Esophagus (tissue), 2 donors: ENCODE measurements around the gene IGFALS. TPM values are rescaled to one million over a fixed set of nuclear protein-coding genes. Genes with fewer than 3 reads are reported as not detected.

ENCODE experiments used
- H3K27ac ChIP-seq, 2 donors: one replicate each; pipeline ENCODE4 v1.5.1; 2013; ENCODE audit warnings: low read depth in 2 of 2, mild to moderate bottlenecking in 2 of 2, inconsistent platforms in 1 of 2, low read length in 1 of 2, moderate library complexity in 1 of 2
- H3K27me3 ChIP-seq, 2 donors: one replicate each; pipeline ENCODE4 v1.6.1; 2013; ENCODE audit warnings: low read length in 2 of 2, control low read depth in 1 of 2, mild to moderate bottlenecking in 1 of 2; ENCODE audit not compliant: insufficient read depth in 2 of 2, control insufficient read depth in 1 of 2
- H3K36me3 ChIP-seq, 2 donors: one replicate each; pipeline ENCODE4 v1.6.1; 2013; ENCODE audit warnings: low read length in 1 of 2; ENCODE audit not compliant: control insufficient read depth in 2 of 2, insufficient read depth in 2 of 2
- H3K4me1 ChIP-seq, 2 donors: one replicate each; pipeline ENCODE4 v1.6.1; 2013; ENCODE audit warnings: low read length in 1 of 2; ENCODE audit not compliant: control insufficient read depth in 2 of 2, insufficient read depth in 2 of 2
- H3K4me3 ChIP-seq, 2 donors: one replicate each; pipeline ENCODE4 v1.5.1; 2013; ENCODE audit warnings: low read length in 2 of 2, mild to moderate bottlenecking in 2 of 2, low read depth in 1 of 2, moderate library complexity in 1 of 2
- H3K9me3 ChIP-seq, 2 donors: one replicate each; pipeline ENCODE4 v1.6.1; 2013; ENCODE audit warnings: mild to moderate bottlenecking in 2 of 2, low read depth in 1 of 2, low read length in 1 of 2, moderate library complexity in 1 of 2; ENCODE audit not compliant: control insufficient read depth in 2 of 2, insufficient read depth in 1 of 2
- whole genome bisulfite sequencing, 2 donors: extraction: QIAGEN DNeasy Blood & Tissue Kit; methylation state at CpG; one replicate each; pipeline ENCODE4 v1.1.7; 2013; 5-methylcytosine and 5-hydroxymethylcytosine counted together
- polyA plus RNA-seq, 2 donors: library from polyadenylated mRNA; stranded (reverse); fragments of 200-250 nt; gene quantifications; one replicate each; pipeline ENCODE4 v1.2.3, GENCODE V29; 2013
- donor health status: healthy with polysubstance abuse.
- donor health status: Bipolar disorder and iron deficiency.

Gene IGFALS
- polyA plus RNA-seq, 2 donors = 0.01 to 0.14 TPM

- no peaks in the 10 kb centered on the region for H3K27me3 ChIP-seq
- peaks cover 0 to 46% of the 10 kb centered on the region in 2 donors for H3K36me3 ChIP-seq
- H3K4me1 ChIP-seq = peaks cover 0 to 17% of the 10 kb centered on the region in 2 donors
- no peaks in the 10 kb centered on the region for H3K9me3 ChIP-seq
- no peak overlapping the region for H3K27ac ChIP-seq
- 93 to 95% methylated on average over 53 of the region's 53 CpGs for WGBS, 2 donors
- H3K4me3 ChIP-seq = no peak overlapping the region
These were observed 2.1 kb downstream of the IGFALS start for GRCh38 chr16:1791256-1791942.

DNA sequence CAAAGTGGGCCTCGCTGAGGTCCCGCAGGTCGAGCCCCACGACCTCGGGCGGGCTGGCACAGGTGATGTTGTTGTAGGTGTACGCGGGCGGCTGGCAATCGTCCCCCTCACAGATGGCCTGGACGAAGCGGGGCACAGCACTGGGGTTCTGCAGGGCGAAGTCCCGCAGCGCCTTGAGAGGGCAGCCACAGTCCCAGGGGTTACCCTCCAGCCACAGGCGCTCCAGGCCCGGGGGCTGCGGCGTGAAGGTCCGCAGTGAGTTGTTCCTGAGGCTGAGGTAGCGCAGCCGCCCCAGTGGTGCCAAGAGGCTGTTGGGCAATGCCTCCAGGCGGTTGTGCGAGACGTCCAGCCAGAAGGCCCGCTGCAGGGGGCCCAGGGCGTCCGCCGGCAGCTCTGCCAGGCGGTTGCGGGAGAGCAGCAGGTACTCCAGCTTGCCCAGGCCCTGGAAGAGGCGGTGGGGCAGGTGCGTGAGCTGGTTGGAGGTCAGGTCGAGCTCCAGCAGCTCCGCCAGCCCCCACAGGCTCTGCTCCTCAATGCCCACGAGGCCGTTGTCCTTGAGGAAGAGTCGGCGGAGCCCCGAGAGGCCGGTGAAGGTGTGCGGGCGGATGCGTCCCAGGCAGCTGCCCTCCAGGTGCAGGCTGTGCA is 2.8 kb downstream of the IGFALS start:
- no peaks in the 10 kb centered on the region for H3K27me3 ChIP-seq
- H3K36me3 ChIP-seq = peaks cover 0 to 52% of the 10 kb centered on the region in 2 donors
- no peaks in the 10 kb centered on the region for H3K9me3 ChIP-seq
- no peak overlapping the region for H3K4me3 ChIP-seq
- H3K27ac ChIP-seq = no peak overlapping the region
- WGBS, 2 donors = 94 to 95% methylated on average over 40 to 44 of the region's 44 CpGs
- H3K4me1 ChIP-seq = peaks cover 0 to 17% of the 10 kb centered on the region in 2 donors

DNA sequence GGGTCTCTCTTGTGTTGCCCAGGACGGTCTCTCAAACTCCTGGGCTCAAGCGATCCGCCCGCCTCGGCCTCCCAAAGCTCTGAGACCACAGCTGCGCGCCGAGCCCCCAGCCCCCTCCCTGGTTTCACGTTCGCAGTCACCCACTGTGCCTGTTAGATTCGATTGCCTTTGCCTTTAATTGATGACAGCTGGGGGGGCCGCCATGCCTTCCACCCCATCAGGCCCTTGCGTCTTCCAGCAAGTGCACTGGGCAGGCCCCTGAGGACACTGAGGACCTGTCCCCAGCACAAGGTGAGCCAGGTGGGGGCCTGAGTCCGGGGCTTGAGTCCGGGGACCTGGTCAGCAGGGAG is 3.3 kb downstream of the IGFALS start:
- Histone ChIP-seq H3K27ac (no peak overlapping the region), H3K36me3 (peaks cover 0 to 54% of the 10 kb centered on the region in 2 donors), H3K4me3 (no peak overlapping the region), H3K9me3 (no peaks in the 10 kb centered on the region), H3K4me1 (peaks cover 0 to 17% of the 10 kb centered on the region in 2 donors), H3K27me3 (no peaks in the 10 kb centered on the region)
- WGBS, 2 donors = 91 to 94% methylated on average over 13 to 15 of the region's 15 CpGs

DNA sequence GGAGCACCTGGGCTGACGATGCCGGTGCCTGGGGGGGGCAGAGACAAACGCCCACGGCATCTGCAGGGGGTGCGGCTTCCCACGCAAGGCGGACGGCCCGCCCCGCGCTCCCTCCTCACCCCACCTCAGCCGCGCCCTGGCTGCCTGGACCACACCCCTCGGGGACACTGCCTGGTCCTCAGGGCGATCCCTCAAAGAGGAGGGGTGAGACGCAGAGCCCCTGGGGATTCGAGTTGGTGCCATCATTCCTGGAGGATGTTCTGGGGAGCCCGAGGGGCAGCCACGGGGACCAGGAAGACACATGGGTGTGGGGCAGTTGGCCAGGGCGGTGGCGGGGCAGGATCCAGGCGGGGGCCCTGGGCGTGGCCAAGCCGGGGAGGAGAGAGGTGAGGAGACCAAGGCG is 3.9 kb downstream of the IGFALS start:
- Histone ChIP-seq H3K4me1 (peaks cover 0 to 17% of the 10 kb centered on the region in 2 donors), H3K27me3 (no peaks in the 10 kb centered on the region), H3K4me3 (no peak overlapping the region), H3K27ac (no peak overlapping the region), H3K9me3 (no peaks in the 10 kb centered on the region), H3K36me3 (peaks cover 0 to 57% of the 10 kb centered on the region in 2 donors)
- 63 to 64% methylated on average over 19 to 25 of the region's 25 CpGs for WGBS, 2 donors

DNA sequence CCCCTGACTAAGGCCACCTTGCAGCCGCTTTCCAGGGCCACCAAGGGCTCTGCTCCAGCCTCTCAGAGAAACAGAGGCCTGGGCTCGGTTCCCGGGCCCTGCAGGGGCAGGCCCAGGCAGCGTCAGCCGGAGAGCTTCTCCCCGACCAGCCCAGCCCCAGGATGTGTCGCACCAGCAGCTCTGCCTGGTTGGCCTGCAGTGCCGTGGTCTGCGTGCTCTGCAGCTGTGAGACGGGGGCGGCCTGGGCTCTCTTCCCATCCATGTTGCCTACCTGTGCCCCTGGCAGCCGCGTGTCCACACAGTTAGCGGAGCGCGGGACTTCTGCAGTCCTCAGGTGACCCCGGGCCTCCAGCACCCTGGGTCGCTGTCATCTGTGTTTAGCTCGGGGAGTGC is 4.8 kb downstream of the IGFALS start:
- WGBS, 2 donors = 42 to 51% methylated on average over 19 of the region's 19 CpGs
- Histone ChIP-seq H3K9me3 (no peaks in the 10 kb centered on the region), H3K4me1 (peaks cover 4 to 20% of the 10 kb centered on the region in 2 donors), H3K27ac (peak overlapping the region in 1 of 2 donors; percentile 66), H3K4me3 (no peak overlapping the region), H3K36me3 (peaks cover 0 to 57% of the 10 kb centered on the region in 2 donors), H3K27me3 (no peaks in the 10 kb centered on the region)

GRCh38 chr16:1788095-1788707 is 5.3 kb downstream of the IGFALS start:
- Histone ChIP-seq H3K36me3 (peaks cover 0 to 57% of the 10 kb centered on the region in 2 donors), H3K27me3 (no peaks in the 10 kb centered on the region), H3K9me3 (no peaks in the 10 kb centered on the region), H3K4me3 (no peak overlapping the region), H3K4me1 (peaks cover 4 to 20% of the 10 kb centered on the region in 2 donors), H3K27ac (peak overlapping the region in 1 of 2 donors; percentile 37)
- WGBS, 2 donors = 75 to 77% methylated on average over 37 to 38 of the region's 38 CpGs

GRCh38 chr16:1787322-1788094 is 6.0 kb downstream of the IGFALS start:
- Histone ChIP-seq H3K4me1 (peaks cover 4 to 20% of the 10 kb centered on the region in 2 donors), H3K9me3 (no peaks in the 10 kb centered on the region), H3K27ac (no peak overlapping the region), H3K4me3 (no peak overlapping the region), H3K36me3 (peaks cover 0 to 56% of the 10 kb centered on the region in 2 donors), H3K27me3 (no peaks in the 10 kb centered on the region)
- 90% methylated on average over 44 of the region's 44 CpGs for WGBS, 2 donors

- H3K27me3 ChIP-seq = no peaks in the 10 kb centered on the region
- H3K36me3 ChIP-seq = peaks cover 0 to 54% of the 10 kb centered on the region in 2 donors
- no peak overlapping the region for H3K27ac ChIP-seq
- WGBS, 2 donors = 88 to 89% methylated on average over 6 of the region's 6 CpGs
- no peaks in the 10 kb centered on the region for H3K9me3 ChIP-seq
- peaks cover 4 to 20% of the 10 kb centered on the region in 2 donors for H3K4me1 ChIP-seq
- no peak overlapping the region for H3K4me3 ChIP-seq
These were observed 6.5 kb downstream of the IGFALS start for GRCh38 chr16:1787056-1787321.

- peaks cover 0 to 51% of the 10 kb centered on the region in 2 donors for H3K36me3 ChIP-seq
- no peak overlapping the region for H3K27ac ChIP-seq
- H3K4me3 ChIP-seq = no peak overlapping the region
- peaks cover 4 to 20% of the 10 kb centered on the region in 2 donors for H3K4me1 ChIP-seq
- H3K9me3 ChIP-seq = no peaks in the 10 kb centered on the region
- H3K27me3 ChIP-seq = no peaks in the 10 kb centered on the region
- WGBS, 2 donors = 87 to 89% methylated on average over 51 of the region's 51 CpGs
These were observed 7.1 kb downstream of the IGFALS start for GRCh38 chr16:1786242-1787055.
